Fibroblast of the aortic adventitia (primary cell): Measurements from ENCODE around the gene PTAFR. TPM values are rescaled to one million over a fixed set of nuclear protein-coding genes. Genes with fewer than 3 reads are reported as not detected.

Experiments
- DNase-seq: peaks from one replicate; pipeline ENCODE4 v3.0.0-alpha.2; 2010; ENCODE audit warnings: low read depth
- H3K4me3 ChIP-seq: 2 replicates; pipeline ENCODE4 v1.5.1; 2011; ENCODE audit warnings: low read depth, mild to moderate bottlenecking, control low read depth, low read length, moderate library complexity
- total RNA-seq: library from RNA; depleted of rRNA; stranded (reverse); fragments of >200 nt; gene quantifications from 2 replicates; pipeline ENCODE4 v1.2.3, GENCODE V29; 2012; ENCODE audit warnings: low replicate concordance
- TF ChIP-seq, protein P1 (sequence below): IDR thresholded peaks from 2 replicates; pipeline ENCODE4 v1.5.1; 2011; ENCODE audit warnings: mild to moderate bottlenecking, low read length, control low read depth, inconsistent platforms; ENCODE audit not compliant: insufficient read depth

PTAFR gene, protein sequence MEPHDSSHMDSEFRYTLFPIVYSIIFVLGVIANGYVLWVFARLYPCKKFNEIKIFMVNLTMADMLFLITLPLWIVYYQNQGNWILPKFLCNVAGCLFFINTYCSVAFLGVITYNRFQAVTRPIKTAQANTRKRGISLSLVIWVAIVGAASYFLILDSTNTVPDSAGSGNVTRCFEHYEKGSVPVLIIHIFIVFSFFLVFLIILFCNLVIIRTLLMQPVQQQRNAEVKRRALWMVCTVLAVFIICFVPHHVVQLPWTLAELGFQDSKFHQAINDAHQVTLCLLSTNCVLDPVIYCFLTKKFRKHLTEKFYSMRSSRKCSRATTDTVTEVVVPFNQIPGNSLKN
- total RNA-seq: under 0.01 and 0.65 TPM in 2 replicates

DNA sequence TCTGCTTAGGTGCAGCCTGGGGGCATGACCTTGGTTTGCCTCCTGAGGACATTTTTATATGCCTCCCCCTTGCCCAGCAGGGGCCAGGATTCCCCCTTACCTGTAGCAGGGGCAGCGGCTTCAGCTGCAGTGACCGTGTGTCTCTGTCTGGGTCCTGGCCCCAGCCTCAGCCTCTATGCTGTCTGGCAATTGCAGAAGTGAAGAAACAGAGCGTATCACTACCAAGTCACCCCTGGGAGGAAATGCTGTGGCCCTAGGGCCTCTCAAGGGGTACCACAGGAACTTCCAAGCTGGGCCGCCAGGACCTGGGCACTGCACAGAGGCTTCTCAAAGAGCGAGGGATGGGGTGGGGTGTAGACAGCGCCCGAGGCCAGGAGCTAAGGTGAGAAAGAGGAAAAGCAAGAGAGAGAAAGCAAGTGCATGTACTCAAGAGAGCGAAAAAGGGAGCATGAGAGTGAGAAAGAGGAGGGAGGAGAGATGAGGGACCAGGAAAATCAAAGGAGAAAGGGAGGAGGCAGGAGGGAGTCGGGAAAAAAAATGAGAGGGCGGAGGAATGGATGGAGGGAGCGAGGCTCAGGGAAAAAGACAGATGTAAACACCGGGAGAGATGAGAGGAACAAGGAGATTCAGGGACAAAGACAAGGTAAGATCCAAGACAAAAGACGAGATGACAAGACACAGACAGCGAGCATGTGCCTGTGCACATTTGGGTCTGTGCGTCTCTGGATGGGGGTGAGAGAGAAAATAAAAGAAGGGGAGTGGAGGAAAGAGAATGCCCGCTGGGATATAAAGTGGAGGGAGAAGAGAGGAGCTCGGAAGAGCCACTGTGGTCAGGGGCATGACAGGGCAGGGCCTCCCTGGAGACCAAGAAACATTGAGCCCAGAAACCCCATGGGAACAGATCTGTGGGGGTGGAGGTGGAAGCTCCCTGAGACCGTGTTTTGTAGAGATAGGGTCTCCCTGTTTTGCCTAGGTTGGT is at the start of gene PTAFR:
PTAFR (minus strand) TSS at position 199 of the 979 bp plus-strand sequence. CDS start 25,669 bp downstream, outside the sequence.
- TF ChIP-seq, protein P1, sequence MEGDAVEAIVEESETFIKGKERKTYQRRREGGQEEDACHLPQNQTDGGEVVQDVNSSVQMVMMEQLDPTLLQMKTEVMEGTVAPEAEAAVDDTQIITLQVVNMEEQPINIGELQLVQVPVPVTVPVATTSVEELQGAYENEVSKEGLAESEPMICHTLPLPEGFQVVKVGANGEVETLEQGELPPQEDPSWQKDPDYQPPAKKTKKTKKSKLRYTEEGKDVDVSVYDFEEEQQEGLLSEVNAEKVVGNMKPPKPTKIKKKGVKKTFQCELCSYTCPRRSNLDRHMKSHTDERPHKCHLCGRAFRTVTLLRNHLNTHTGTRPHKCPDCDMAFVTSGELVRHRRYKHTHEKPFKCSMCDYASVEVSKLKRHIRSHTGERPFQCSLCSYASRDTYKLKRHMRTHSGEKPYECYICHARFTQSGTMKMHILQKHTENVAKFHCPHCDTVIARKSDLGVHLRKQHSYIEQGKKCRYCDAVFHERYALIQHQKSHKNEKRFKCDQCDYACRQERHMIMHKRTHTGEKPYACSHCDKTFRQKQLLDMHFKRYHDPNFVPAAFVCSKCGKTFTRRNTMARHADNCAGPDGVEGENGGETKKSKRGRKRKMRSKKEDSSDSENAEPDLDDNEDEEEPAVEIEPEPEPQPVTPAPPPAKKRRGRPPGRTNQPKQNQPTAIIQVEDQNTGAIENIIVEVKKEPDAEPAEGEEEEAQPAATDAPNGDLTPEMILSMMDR: no peak
- H3K4me3 ChIP-seq: no peak within 1 kb of the TSS
- DNase-seq: no peak

DNA sequence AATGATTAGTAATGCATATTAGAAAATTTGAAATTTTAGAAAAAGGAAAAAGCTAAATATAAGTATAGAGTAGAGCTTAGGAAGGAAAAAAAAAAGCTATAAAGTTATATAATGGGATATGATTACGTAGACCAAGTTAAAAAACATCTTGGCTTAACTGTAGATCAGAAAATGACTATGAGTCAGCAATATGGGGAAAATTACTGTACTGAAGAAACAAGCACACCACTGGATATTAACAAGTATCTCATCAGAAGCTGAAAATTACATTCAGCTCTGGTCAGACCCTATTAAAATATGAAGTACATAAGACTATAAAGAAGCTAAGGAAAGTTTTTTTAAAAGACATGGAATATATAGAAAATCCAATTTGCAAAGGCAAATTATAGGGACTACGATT is 36.8 kb upstream of the PTAFR start:
- DNase-seq: peak; percentile 27

DNA sequence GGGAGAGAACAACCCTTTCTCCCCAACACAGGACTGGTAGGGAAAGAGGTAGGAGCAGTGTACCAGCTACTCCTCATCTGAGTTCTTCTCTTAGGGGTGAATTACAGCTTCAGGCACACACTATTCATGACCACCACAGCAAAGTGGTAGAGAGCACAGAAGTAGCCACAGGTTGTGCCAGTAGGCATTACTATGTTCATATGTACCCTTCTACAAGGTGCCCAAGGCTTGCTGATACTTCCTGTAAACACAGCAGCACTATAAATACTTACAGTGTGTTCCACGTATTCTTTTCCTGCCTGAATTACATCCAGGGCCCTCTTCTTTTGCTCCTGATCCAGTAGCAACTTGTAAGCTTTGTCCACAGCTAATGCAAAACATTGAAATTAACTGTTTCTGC is 33.2 kb upstream of the PTAFR start:
- H3K4me3 ChIP-seq: no peak overlapping the region
- no peak for DNase-seq
- TF ChIP-seq, protein P1: no peak

More for the DNA sequence above, 36.8 kb upstream of the PTAFR start:
- no peak overlapping the region for H3K4me3 ChIP-seq
- TF ChIP-seq, protein P1: no peak

DNA sequence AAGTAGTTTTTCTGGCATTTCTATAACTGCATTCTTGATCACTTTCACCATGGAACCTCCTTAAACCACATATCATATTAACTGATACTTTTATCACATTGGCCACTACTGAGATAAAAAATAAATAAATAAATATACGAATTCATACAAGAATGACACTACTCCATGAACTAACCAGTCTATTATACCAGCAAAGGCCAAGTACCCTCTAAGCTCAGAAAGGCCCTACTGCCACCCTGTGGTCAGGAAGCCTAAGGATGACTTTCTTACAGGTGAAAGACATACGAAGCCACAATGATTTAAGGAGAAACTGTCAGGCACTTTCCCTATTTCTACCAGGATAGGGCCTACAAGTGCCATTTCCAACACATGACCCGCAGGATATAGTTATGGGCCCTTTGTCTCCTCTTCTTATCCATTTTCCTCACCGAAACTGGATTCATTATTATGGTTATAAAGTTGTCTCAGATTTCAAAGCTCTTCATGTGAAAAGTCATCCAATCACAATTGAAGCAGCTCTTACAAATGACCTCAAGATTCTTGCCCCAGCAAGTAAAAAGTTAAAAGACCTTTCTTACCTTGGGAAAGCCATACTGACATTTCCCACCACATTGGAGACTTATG is 32.4 kb upstream of the PTAFR start:
- TF ChIP-seq, protein P1: peak; percentile 82
- DNase-seq: peak; percentile 81
- no peak overlapping the region for H3K4me3 ChIP-seq

DNA sequence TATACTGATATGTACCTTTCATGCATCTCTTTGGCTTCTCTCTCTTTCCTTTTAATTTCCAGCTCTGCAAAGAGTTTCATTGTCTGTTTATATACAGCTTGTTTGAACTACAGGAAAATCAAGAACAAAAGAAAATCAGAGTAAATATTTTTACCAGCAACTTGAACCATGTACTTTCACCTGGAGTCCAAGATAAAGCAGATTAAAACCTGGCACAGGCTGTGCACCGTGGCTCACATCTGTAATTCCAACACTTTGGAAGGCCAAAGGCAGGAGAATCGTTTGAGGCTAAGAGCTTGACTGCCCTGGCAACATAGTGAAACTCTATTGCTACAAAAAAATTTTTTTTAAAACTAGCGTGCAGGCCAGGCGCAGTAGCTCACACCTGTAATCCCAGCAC is 28.8 kb upstream of the PTAFR start:
- no peak overlapping the region for H3K4me3 ChIP-seq
- DNase-seq: no peak
- TF ChIP-seq, protein P1: no peak

DNA sequence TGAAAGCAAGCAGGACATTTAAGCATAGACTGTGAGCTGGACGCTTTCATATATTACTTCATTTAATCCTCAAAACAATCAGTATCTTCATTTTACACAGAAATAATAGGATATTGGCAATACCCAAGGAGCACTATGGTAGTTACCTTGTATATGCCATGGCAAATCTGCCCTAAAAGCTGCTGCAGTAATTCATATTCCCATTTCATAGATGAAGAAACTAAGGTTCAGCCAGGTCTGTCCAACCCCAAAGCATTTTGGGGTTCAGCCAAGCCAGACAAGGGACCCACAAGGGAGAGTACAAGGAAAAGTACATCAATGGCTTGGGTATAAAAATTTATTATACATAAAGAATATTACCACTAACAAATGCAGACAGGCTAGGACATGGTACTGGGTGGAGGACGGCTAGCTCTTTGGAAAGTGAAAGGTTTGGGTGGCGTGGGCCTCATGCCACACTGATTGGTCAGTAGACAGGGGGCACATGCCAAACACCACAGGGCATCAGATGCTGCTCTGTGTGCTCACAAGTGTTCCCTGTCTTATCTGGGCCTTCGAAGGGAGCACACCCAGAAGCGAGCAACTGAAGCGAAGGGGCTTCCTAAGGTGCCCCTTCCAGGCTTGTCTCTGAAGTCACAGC is 23.9 kb upstream of the PTAFR start:
- TF ChIP-seq, protein P1: no peak
- no peak for DNase-seq
- H3K4me3 ChIP-seq: no peak overlapping the region
